Adrenal gland (tissue), 12 donors: ENCODE measurements around the gene NFYC. TPM values are rescaled to one million over a fixed set of nuclear protein-coding genes. Genes with fewer than 3 reads are reported as not detected.

Source experiments
- DNase-seq, 7 donors: peaks; one replicate each; pipeline ENCODE4 v3.0.0-alpha.2; 2019 to 2020
- H3K27ac ChIP-seq, 5 donors: fragments of 200-600 bp; sonication (generic) in 4 of 5; 1 replicate in 3 of 5; 2 replicates in 2 of 5; pipeline versions ENCODE4 v1.5.1 to v1.8.0; 2016 to 2020; ENCODE audit warnings: mild to moderate bottlenecking in 1 of 5
- H3K27me3 ChIP-seq: fragments of 200-600 bp; 2 replicates; pipeline ENCODE4 v1.8.0; 2021
- H3K36me3 ChIP-seq, 2 donors: fragments of 200-600 bp; replicated peaks in 1 of 2; 1 replicate in 1 of 2; 2 replicates in 1 of 2; pipeline versions ENCODE4 v1.5.1 to v1.8.0; 2018 to 2022
- H3K4me1 ChIP-seq, 2 donors: fragments of 200-600 bp; replicated peaks in 1 of 2; 1 replicate in 1 of 2; 2 replicates in 1 of 2; pipeline versions ENCODE4 v1.5.1 to v1.8.0; 2018 to 2021
- H3K4me3 ChIP-seq, 4 donors: fragments of 200-600 bp; sonication (generic) in 3 of 4; one replicate each; pipeline ENCODE4 v1.5.1; 2016 to 2018
- H3K9me3 ChIP-seq, 3 donors: fragments of 200-600 bp; sonication (generic) in 1 of 3; replicated peaks in 1 of 3; 1 replicate in 2 of 3; 2 replicates in 1 of 3; pipeline versions ENCODE4 v1.5.1 to v1.8.0; 2016 to 2021
- CTCF ChIP-seq, 6 experiments: fragments of 450-650 bp in 4 of 6; fragments of 200-600 bp in 2 of 6; sonication (generic) in 1 of 6; IDR thresholded peaks; 1 replicate in 5 of 6; 2 replicates in 1 of 6; pipeline versions ENCODE4 v1.5.1 to v1.8.0; 2016 to 2021; ENCODE audit warnings: antibody characterized with exemption in 6 of 6, mild to moderate bottlenecking in 2 of 6, moderate library complexity in 1 of 6
- POLR2A ChIP-seq, 2 donors: fragments of 450-650 bp; IDR thresholded peaks; one replicate each; pipeline ENCODE4 v1.6.1; 2017; ENCODE audit warnings: antibody characterized with exemption in 2 of 2, mild to moderate bottlenecking in 2 of 2, moderate library complexity in 1 of 2
- WGBS, 4 donors: extraction: QIAGEN DNeasy Blood & Tissue Kit in 2 of 4; methylation state at CpG; one replicate each; pipeline versions ENCODE4 v1.1.5 to v1.1.7; 2013 to 2017; 5-methylcytosine and 5-hydroxymethylcytosine counted together
- intact Hi-C, 2 donors: fragments of 100-400 bp; cut with DNase I; formaldehyde crosslinking; loops; one replicate each; pipeline versions ENCODE4 v1.14.1 to v1.15.0; 2022 to 2023
- polyA plus RNA-seq, 3 donors: library from polyadenylated mRNA; stranded (reverse); fragments of 200-250 nt in 2 of 3; fragments of 350-450 nt in 1 of 3; fragmentation: Illumina TruSeq in 1 of 3; extraction: RNeasy Lipid Tissue Mini Kit (QIAGEN cat#74804) in 1 of 3; gene quantifications; one replicate each; pipeline ENCODE4 v1.2.3, GENCODE V29; 2013 to 2014
- total RNA-seq, 9 donors: library from RNA; depleted of rRNA in 4 of 9; stranded (reverse); fragments of >200 nt in 4 of 9; fragments of 120-200 nt in 1 of 9; fragmentation: NEBNext Ultra II Directional in 1 of 9; extraction: Animal tissue kit (Norgen Biotek cat#: 25700) in 1 of 9; gene quantifications; one replicate each; pipeline versions ENCODE4 v1.1.0 to v1.2.4, GENCODE V29; 2013 to 2023
- donor health status: healthy with polysubstance abuse.
- donor health status: Bipolar disorder and iron deficiency.
- donor health status: DM: yes; HTN: yes; CAD: no.
- donor health status: DM: no; HTN: no; CAD: no.
- donor health status: DM: no; HTN: no; CAD: no.
- donor health status: DM: yes; HTN: yes; CAD: no.

Gene NFYC
- total and polyA plus RNA-seq, 12 donors: 35.9 to 73.8 (median 51.2) TPM

GRCh38 chr1:40766017-40766416, 74.5 kb downstream of the NFYC start:
- WGBS, 4 donors: 92 to 100% (median 95%) methylated on average over 2 of the region's 2 CpGs
- no peak for DNase-seq
- Histone ChIP-seq H3K4me3 (no peak overlapping the region), H3K27ac (no peak overlapping the region), H3K9me3 (no peaks in the 10 kb centered on the region), H3K4me1 (peaks cover 0 to 5% of the 10 kb centered on the region in 2 donors), H3K36me3 (peaks cover 0 to 88% of the 10 kb centered on the region in 2 donors), H3K27me3 (no peaks in the 10 kb centered on the region)
- intact Hi-C loops: loop anchor here in 1 of 2 donors (10.0 kb wide), 1 partner anchor 141 kb away; no protein-coding TSS in a partner anchor
- TF ChIP-seq CTCF (IDR thresholded peaks at IDR 0.05): no peak
- TF ChIP-seq POLR2A (IDR thresholded peaks at IDR 0.05): no peak

GRCh38 chr1:40766560-40766959, 75.1 kb downstream of the NFYC start:
- 93 to 99% (median 95%) methylated on average over 4 of the region's 4 CpGs for WGBS, 4 donors
- Histone ChIP-seq H3K27me3 (no peaks in the 10 kb centered on the region), H3K36me3 (peaks cover 0 to 91% of the 10 kb centered on the region in 2 donors), H3K9me3 (no peaks in the 10 kb centered on the region), H3K4me3 (no peak overlapping the region), H3K4me1 (peaks cover 0 to 5% of the 10 kb centered on the region in 2 donors), H3K27ac (no peak overlapping the region)
- DNase-seq: peak in 1 of 7 donors; percentile 39
- intact Hi-C loops: loop anchor here in 1 of 2 donors (10.0 kb wide), 1 partner anchor 142 kb away; no protein-coding TSS in a partner anchor
- TF ChIP-seq CTCF (IDR thresholded peaks at IDR 0.05): no peak
- TF ChIP-seq POLR2A (IDR thresholded peaks at IDR 0.05): no peak

GRCh38 chr1:40768146-40768990, 76.9 kb downstream of the NFYC start:
- Histone ChIP-seq H3K27ac (no peak overlapping the region), H3K36me3 (peaks cover 0 to 85% of the 10 kb centered on the region in 2 donors), H3K4me1 (peaks cover 0 to 5% of the 10 kb centered on the region in 2 donors), H3K9me3 (no peaks in the 10 kb centered on the region), H3K4me3 (no peak overlapping the region), H3K27me3 (no peaks in the 10 kb centered on the region)
- TF ChIP-seq POLR2A (IDR thresholded peaks at IDR 0.05) (no peak), CTCF (IDR thresholded peaks at IDR 0.05) (no peak)
- peak in 5 of 7 donors; percentile 30 to 72 (median 56) for DNase-seq
- WGBS, 4 donors: 58 to 74% (median 65%) methylated on average over 7 of the region's 7 CpGs
- intact Hi-C loops: loop anchor here in 1 of 2 donors (10.0 kb wide), 1 partner anchor 144 kb away; no protein-coding TSS in a partner anchor

GRCh38 chr1:40769815-40770214, 78.3 kb downstream of the NFYC start:
- DNase-seq: no peak
- H3K4me1 ChIP-seq: peaks cover 0 to 5% of the 10 kb centered on the region in 2 donors
- no peak overlapping the region for H3K27ac ChIP-seq
- no peak overlapping the region for H3K4me3 ChIP-seq
- H3K36me3 ChIP-seq: peaks cover 0 to 70% of the 10 kb centered on the region in 2 donors
- WGBS, 4 donors: 84 to 89% (median 87%) methylated on average over 4 of the region's 4 CpGs
- TF ChIP-seq CTCF (IDR thresholded peaks at IDR 0.05) (peak in 2 of 6 experiments; percentile 14 to 17), POLR2A (IDR thresholded peaks at IDR 0.05) (no peak)
- no peaks in the 10 kb centered on the region for H3K9me3 ChIP-seq
- intact Hi-C loops: loop anchor here in 1 of 2 donors (5.0 to 10.0 kb wide), 2 partner anchors 77 to 145 kb away; no protein-coding TSS in a partner anchor
- H3K27me3 ChIP-seq: no peaks in the 10 kb centered on the region
